H9 (cell line): Measurements from ENCODE around the gene PTPN11. TPM values are rescaled to one million over a fixed set of nuclear protein-coding genes. Genes with fewer than 3 reads are reported as not detected.

Experiments
- DNase-seq: peaks from one replicate; pipeline ENCODE4 v3.0.0-alpha.2; 2017
- H2AFZ ChIP-seq: one replicate; pipeline ENCODE4 v1.6.1; 2013; ENCODE audit warnings: mild to moderate bottlenecking, low read length, control low read depth, moderate library complexity
- H2AK5ac ChIP-seq: 2 replicates; pipeline ENCODE4 v1.6.1; 2013; ENCODE audit warnings: low read length, control low read depth, mixed read lengths; ENCODE audit not compliant: insufficient read length
- H2BK120ac ChIP-seq: one replicate; pipeline ENCODE4 v1.6.1; 2013; ENCODE audit warnings: low read depth, mild to moderate bottlenecking, low read length, control low read depth, inconsistent platforms; ENCODE audit not compliant: poor library complexity, severe bottlenecking
- H2BK12ac ChIP-seq: 2 replicates; pipeline ENCODE4 v1.6.1; 2013; ENCODE audit warnings: low read length, control low read depth, mixed read lengths, low read depth; ENCODE audit not compliant: insufficient read length
- H2BK15ac ChIP-seq: 2 replicates; pipeline ENCODE4 v1.6.1; 2013; ENCODE audit warnings: low read depth, low read length, control low read depth
- H2BK20ac ChIP-seq: one replicate; pipeline ENCODE4 v1.6.1; 2013; ENCODE audit warnings: low read depth, mild to moderate bottlenecking, low read length, control low read depth, inconsistent platforms; ENCODE audit not compliant: poor library complexity, severe bottlenecking
- H2BK5ac ChIP-seq: 2 replicates; pipeline ENCODE4 v1.6.1; 2013; ENCODE audit warnings: low read length, control low read depth, mixed read lengths; ENCODE audit not compliant: insufficient read length
- H3K14ac ChIP-seq: 2 replicates; pipeline ENCODE4 v1.6.1; 2013; ENCODE audit warnings: low read length, control low read depth; ENCODE audit not compliant: insufficient read depth
- H3K18ac ChIP-seq: 2 replicates; pipeline ENCODE4 v1.6.1; 2013; ENCODE audit warnings: low read depth, mild to moderate bottlenecking, mixed read lengths, low read length, control low read depth; ENCODE audit not compliant: insufficient read length
- H3K23ac ChIP-seq: 2 replicates; pipeline ENCODE4 v1.6.1; 2013; ENCODE audit warnings: low read length, control low read depth, mixed read lengths, low read depth; ENCODE audit not compliant: insufficient read length
- H3K23me2 ChIP-seq: 2 replicates; pipeline ENCODE4 v1.6.1; 2013; ENCODE audit warnings: low read depth, mild to moderate bottlenecking, mixed read lengths, low read length, control low read depth; ENCODE audit not compliant: insufficient read length, poor library complexity, severe bottlenecking
- H3K27ac ChIP-seq: 2 replicates; pipeline ENCODE4 v1.5.1; 2013; ENCODE audit warnings: low read length, control low read depth, mixed read lengths, low read depth; ENCODE audit not compliant: insufficient read length
- H3K27me3 ChIP-seq: 2 replicates; pipeline ENCODE4 v1.6.1; 2013; ENCODE audit warnings: low read length, control low read depth, inconsistent platforms; ENCODE audit not compliant: insufficient read depth
- H3K4ac ChIP-seq: 2 replicates; pipeline ENCODE4 v1.6.1; 2013; ENCODE audit warnings: low read depth, mild to moderate bottlenecking, control low read depth, inconsistent platforms, low read length, moderate library complexity
- H3K4me1 ChIP-seq: 2 replicates; pipeline ENCODE4 v1.6.1; 2013; ENCODE audit warnings: low read length, control low read depth, inconsistent platforms; ENCODE audit not compliant: insufficient read depth
- H3K4me2 ChIP-seq: 2 replicates; pipeline ENCODE4 v1.6.1; 2013; ENCODE audit warnings: low read length, control low read depth, mixed read lengths; ENCODE audit not compliant: insufficient read length, insufficient read depth
- H3K56ac ChIP-seq: 2 replicates; pipeline ENCODE4 v1.6.1; 2013; ENCODE audit warnings: low read depth, mild to moderate bottlenecking, mixed read lengths, low read length, control low read depth; ENCODE audit not compliant: insufficient read length
- H3K79me1 ChIP-seq: 2 replicates; pipeline ENCODE4 v1.6.1; 2013; ENCODE audit warnings: low read depth, mild to moderate bottlenecking, moderate library complexity, low read length, control low read depth, inconsistent platforms; ENCODE audit not compliant: insufficient read depth, poor library complexity, severe bottlenecking
- H3K79me2 ChIP-seq: 2 replicates; pipeline ENCODE4 v1.6.1; 2013; ENCODE audit warnings: low read length, control low read depth, inconsistent platforms; ENCODE audit not compliant: insufficient read depth
- H3K9ac ChIP-seq: 2 replicates; pipeline ENCODE4 v1.6.1; 2013; ENCODE audit warnings: low read length, control low read depth, mixed read lengths; ENCODE audit not compliant: insufficient read length; ENCODE audit errors: extremely low read depth
- H3K9me3 ChIP-seq: one replicate; pipeline ENCODE4 v1.6.1; 2013; ENCODE audit warnings: low read depth, low read length, inconsistent platforms; ENCODE audit not compliant: control insufficient read depth
- H3T11ph ChIP-seq: one replicate; pipeline ENCODE4 v1.6.1; 2013; ENCODE audit warnings: mild to moderate bottlenecking, low read length, control low read depth, inconsistent platforms
- H4K20me1 ChIP-seq: one replicate; pipeline ENCODE4 v1.6.1; 2013; ENCODE audit not compliant: control insufficient read depth, insufficient read length, insufficient read depth
- H4K5ac ChIP-seq: 2 replicates; pipeline ENCODE4 v1.6.1; 2013; ENCODE audit warnings: low read depth, mild to moderate bottlenecking, mixed read lengths, low read length, control low read depth; ENCODE audit not compliant: insufficient read length
- H4K8ac ChIP-seq: replicated peaks from 2 replicates; pipeline ENCODE4 v1.6.1; 2013; ENCODE audit warnings: low read length, control low read depth, mixed read lengths, low read depth; ENCODE audit not compliant: insufficient read length
- H4K91ac ChIP-seq: 2 replicates; pipeline ENCODE4 v1.6.1; 2013; ENCODE audit warnings: low read depth, mild to moderate bottlenecking, moderate library complexity, mixed read lengths, low read length, control low read depth; ENCODE audit not compliant: insufficient read length
- H3K27ac Mint-ChIP-seq, 3 experiments: 2 replicates in 2 of 3; 3 replicates in 1 of 3; pipeline ENCODE4 v1.8.0; 2020 to 2021; ENCODE audit warnings: mixed read lengths in 3 of 3, mild to moderate bottlenecking in 1 of 3, moderate library complexity in 1 of 3
- H3K27me3 Mint-ChIP-seq: 2 replicates; pipeline ENCODE4 v1.8.0; 2021; ENCODE audit warnings: low read depth, mild to moderate bottlenecking, moderate library complexity, mixed read lengths
- H3K36me3 Mint-ChIP-seq, 3 experiments: 2 replicates in 2 of 3; 3 replicates in 1 of 3; pipeline ENCODE4 v1.8.0; 2020 to 2021; ENCODE audit warnings: low read depth in 3 of 3, mixed read lengths in 3 of 3; ENCODE audit not compliant: insufficient read depth in 1 of 3
- H3K4me1 Mint-ChIP-seq, 2 experiments: 2 replicates each; pipeline ENCODE4 v1.8.0; 2020; ENCODE audit warnings: mixed read lengths in 2 of 2
- H3K4me3 Mint-ChIP-seq, 2 experiments: 2 replicates in 1 of 2; 3 replicates in 1 of 2; pipeline ENCODE4 v1.8.0; 2020 to 2021; ENCODE audit warnings: mild to moderate bottlenecking in 2 of 2, mixed read lengths in 2 of 2, moderate library complexity in 1 of 2
- H3K9me3 Mint-ChIP-seq, 2 experiments: 2 replicates in 1 of 2; 3 replicates in 1 of 2; pipeline ENCODE4 v1.8.0; 2020; ENCODE audit warnings: mild to moderate bottlenecking in 2 of 2, mixed read lengths in 2 of 2, moderate library complexity in 1 of 2
- WGBS: extraction: QIAGEN DNeasy Blood & Tissue Kit; methylation state at CpG from one replicate; pipeline ENCODE4 v1.1.7; 2013; ENCODE audit warnings: missing lambda C conversion rate, low lambda C conversion rate, mixed read lengths; ENCODE audit not compliant: insufficient read length; ENCODE audit errors: extremely low coverage; 5-methylcytosine and 5-hydroxymethylcytosine counted together
- total RNA-seq: library from RNA; stranded (reverse); gene quantifications from 2 replicates; pipeline ENCODE4 v1.2.1, GENCODE V29; 2021
- TF ChIP-seq, protein P1 (sequence below): fragments of 200-600 bp; sonication (generic); conservative IDR thresholded peaks from 3 replicates; pipeline ENCODE4 v1.8.0; 2021; ENCODE audit warnings: antibody characterized with exemption, mild to moderate bottlenecking

Gene PTPN11
- total RNA-seq, 1 experiment from 2014 or later = 112 TPM

DNA sequence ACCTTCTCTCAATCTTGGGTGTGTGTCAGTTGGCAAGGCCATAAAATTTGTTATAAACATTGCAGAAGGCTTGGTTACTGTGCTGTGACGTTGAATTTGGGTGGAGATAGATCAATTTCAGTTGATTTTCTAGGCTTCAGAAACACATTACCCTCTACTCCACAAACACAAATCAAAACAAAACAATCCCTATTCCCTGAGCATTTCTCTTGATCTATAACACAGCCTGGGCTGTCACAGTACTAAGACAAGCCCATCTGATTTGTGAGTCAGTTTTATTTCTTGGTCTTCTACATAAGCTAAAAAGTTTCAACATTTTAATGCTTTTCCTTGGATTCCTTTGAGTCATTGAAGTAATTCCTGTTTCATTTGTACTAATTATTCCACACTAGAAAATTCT lies 79.8 kb downstream of the PTPN11 start:
- H2BK15ac ChIP-seq = no peak overlapping the region
- no peak overlapping the region for H4K5ac ChIP-seq
- no peak overlapping the region for H2AFZ ChIP-seq
- H4K20me1 ChIP-seq = no peaks in the 10 kb centered on the region
- no peak overlapping the region for H2BK20ac ChIP-seq
- Mint-ChIP-seq H3K36me3 (peaks cover 11 to 64% (median 43%) of the 10 kb centered on the region in 3 experiments; a peak in 6 of 7 replicates), H3K4me1 (no peaks in the 10 kb centered on the region), H3K9me3 (no peaks in the 10 kb centered on the region), H3K4me3 (no peak overlapping the region), H3K27me3 (no peaks in the 10 kb centered on the region; the same call in 1 of the 2 replicates), H3K27ac (no peak overlapping the region)
- H3T11ph ChIP-seq = no peak overlapping the region
- no peak overlapping the region for H3K23ac ChIP-seq
- TF ChIP-seq, protein P1, sequence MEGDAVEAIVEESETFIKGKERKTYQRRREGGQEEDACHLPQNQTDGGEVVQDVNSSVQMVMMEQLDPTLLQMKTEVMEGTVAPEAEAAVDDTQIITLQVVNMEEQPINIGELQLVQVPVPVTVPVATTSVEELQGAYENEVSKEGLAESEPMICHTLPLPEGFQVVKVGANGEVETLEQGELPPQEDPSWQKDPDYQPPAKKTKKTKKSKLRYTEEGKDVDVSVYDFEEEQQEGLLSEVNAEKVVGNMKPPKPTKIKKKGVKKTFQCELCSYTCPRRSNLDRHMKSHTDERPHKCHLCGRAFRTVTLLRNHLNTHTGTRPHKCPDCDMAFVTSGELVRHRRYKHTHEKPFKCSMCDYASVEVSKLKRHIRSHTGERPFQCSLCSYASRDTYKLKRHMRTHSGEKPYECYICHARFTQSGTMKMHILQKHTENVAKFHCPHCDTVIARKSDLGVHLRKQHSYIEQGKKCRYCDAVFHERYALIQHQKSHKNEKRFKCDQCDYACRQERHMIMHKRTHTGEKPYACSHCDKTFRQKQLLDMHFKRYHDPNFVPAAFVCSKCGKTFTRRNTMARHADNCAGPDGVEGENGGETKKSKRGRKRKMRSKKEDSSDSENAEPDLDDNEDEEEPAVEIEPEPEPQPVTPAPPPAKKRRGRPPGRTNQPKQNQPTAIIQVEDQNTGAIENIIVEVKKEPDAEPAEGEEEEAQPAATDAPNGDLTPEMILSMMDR = no peak
- H3K23me2 ChIP-seq = no peaks in the 10 kb centered on the region
- no peak for DNase-seq
- H3K79me2 ChIP-seq = no peaks in the 10 kb centered on the region
- no peak overlapping the region for H2BK120ac ChIP-seq
- H3K18ac ChIP-seq = no peak overlapping the region
- no peak overlapping the region for H2BK12ac ChIP-seq
- H3K9ac ChIP-seq = no peak overlapping the region
- H3K79me1 ChIP-seq = no peaks in the 10 kb centered on the region
- H3K4ac ChIP-seq = no peak overlapping the region
- H2AK5ac ChIP-seq = no peak overlapping the region
- no peak overlapping the region for H4K91ac ChIP-seq
- H3K4me1 ChIP-seq = no peaks in the 10 kb centered on the region
- H4K8ac ChIP-seq = no peak overlapping the region
- no peak overlapping the region for H2BK5ac ChIP-seq
- H3K14ac ChIP-seq = no peak overlapping the region
- H3K4me2 ChIP-seq = no peak overlapping the region
- H3K9me3 ChIP-seq = no peaks in the 10 kb centered on the region
- H3K56ac ChIP-seq = no peak overlapping the region
- WGBS = no CpG with 5 or more reads among the region's 1 CpG
- no peaks in the 10 kb centered on the region for H3K27me3 ChIP-seq
- no peak overlapping the region for H3K27ac ChIP-seq
